Measurements from ENCODE around the gene SVOPL. TPM values are rescaled to one million over a fixed set of nuclear protein-coding genes. Genes with fewer than 3 reads are reported as not detected.

SVOPL gene
- polyA plus RNA-seq, 3 donors = not detected

DNA sequence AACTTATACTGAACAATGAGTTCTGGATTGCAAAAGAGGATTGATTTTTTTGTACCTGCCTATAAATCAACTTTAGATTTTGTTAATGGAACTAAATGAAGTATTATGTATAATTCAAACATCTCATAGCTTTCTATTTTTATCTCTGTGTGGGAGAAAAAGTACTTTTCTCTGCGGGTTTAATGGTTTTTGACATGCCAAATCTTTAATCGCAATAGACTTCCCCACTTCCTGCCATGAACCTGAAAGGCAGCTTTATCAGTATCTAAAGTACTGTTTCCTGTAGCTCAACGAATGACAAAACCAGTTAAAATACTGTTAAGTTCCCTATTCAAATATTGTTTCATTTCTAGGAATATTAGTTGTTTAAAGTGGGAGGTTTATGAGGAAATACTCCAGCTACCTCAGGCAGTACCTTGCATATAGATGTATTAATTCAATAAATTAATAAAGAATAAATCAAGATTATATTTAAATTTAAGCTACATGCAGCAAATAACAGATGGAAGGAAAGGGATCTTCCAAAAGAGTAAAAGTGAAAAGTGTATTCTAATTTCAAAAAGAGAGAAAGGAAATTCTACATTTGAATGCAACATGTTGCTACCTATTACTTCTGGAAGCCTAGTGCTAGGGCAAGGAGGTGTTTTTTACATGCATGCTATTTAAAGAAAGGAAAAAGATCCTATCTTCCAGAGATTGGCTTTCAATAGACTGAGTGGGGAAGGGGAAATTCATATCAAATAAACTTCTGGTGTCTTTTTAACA lies 75.9 kb downstream of the SVOPL start:
- Histone ChIP-seq H3K27ac (ENCODE audit: low read depth in 1 of 2, low read length in 2 of 2) (no peak overlapping the region), H3K4me2 (replicated peaks; ENCODE audit: extremely low read depth, low read length, poor library complexity, severe bottlenecking) (peak overlapping the region; percentile 14), H3K4me1 (ENCODE audit: control insufficient read depth in 1 of 2, insufficient read depth in 2 of 2, low read length in 2 of 2) (peaks cover 7 to 14% of the 10 kb centered on the region in 2 donors), H3K27me3 (ENCODE audit: control insufficient read depth in 2 of 2, insufficient read depth in 2 of 2, low read length in 2 of 2) (no peaks in the 10 kb centered on the region), H3K9ac (ENCODE audit: insufficient read depth, low read length, poor library complexity, severe bottlenecking) (no peak overlapping the region), H2AFZ (ENCODE audit: insufficient read depth, low read depth, low read length, poor library complexity, severe bottlenecking) (peak overlapping the region; percentile 60), H3K79me2 (ENCODE audit: insufficient read depth, low read length) (no peaks in the 10 kb centered on the region), H3K36me3 (replicated peaks in 1 of 2; ENCODE audit: control insufficient read depth in 1 of 2, insufficient read depth in 2 of 2, low read length in 2 of 2) (no peaks in the 10 kb centered on the region), H4K20me1 (ENCODE audit: insufficient read depth, low read length) (no peaks in the 10 kb centered on the region), H3K9me3 (replicated peaks in 1 of 2; ENCODE audit: control insufficient read depth in 1 of 2, insufficient read depth in 1 of 2, low read length in 2 of 2) (no peaks in the 10 kb centered on the region), H3K4me3 (replicated peaks in 1 of 3; ENCODE audit: low read depth in 2 of 3, low read length in 3 of 3) (no peak overlapping the region)
- no peak overlapping the region for H3K27ac Mint-ChIP-seq
- intact Hi-C loops (cut with micrococcal nuclease) = no loop called here
- peaks cover 0 to 2% (median 0%) of the 10 kb centered on the region in 7 donors for H3K9me3 Mint-ChIP-seq
- H3K4me3 Mint-ChIP-seq = no peak overlapping the region
- peaks cover 19% of the 10 kb centered on the region for H3K4me1 Mint-ChIP-seq
- peaks cover 0 to 4% (median 2%) of the 10 kb centered on the region in 3 donors for H3K27me3 Mint-ChIP-seq (ENCODE audit: low read depth in 3 of 3)
- WGBS (ENCODE audit: insufficient coverage) = no CpG with 5 or more reads among the region's 3 CpGs
- DNase-seq = no peak
- no peaks in the 10 kb centered on the region for H3K36me3 Mint-ChIP-seq
- TF ChIP-seq, protein P1, sequence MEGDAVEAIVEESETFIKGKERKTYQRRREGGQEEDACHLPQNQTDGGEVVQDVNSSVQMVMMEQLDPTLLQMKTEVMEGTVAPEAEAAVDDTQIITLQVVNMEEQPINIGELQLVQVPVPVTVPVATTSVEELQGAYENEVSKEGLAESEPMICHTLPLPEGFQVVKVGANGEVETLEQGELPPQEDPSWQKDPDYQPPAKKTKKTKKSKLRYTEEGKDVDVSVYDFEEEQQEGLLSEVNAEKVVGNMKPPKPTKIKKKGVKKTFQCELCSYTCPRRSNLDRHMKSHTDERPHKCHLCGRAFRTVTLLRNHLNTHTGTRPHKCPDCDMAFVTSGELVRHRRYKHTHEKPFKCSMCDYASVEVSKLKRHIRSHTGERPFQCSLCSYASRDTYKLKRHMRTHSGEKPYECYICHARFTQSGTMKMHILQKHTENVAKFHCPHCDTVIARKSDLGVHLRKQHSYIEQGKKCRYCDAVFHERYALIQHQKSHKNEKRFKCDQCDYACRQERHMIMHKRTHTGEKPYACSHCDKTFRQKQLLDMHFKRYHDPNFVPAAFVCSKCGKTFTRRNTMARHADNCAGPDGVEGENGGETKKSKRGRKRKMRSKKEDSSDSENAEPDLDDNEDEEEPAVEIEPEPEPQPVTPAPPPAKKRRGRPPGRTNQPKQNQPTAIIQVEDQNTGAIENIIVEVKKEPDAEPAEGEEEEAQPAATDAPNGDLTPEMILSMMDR (IDR thresholded peaks at IDR 0.05) = no peak

- no peak overlapping the region for H3K27ac Mint-ChIP-seq
- H3K27me3 Mint-ChIP-seq (ENCODE audit: low read depth in 3 of 3) = peaks cover 0 to 2% (median 2%) of the 10 kb centered on the region in 3 donors
- Histone ChIP-seq H3K4me3 (replicated peaks in 1 of 3; ENCODE audit: low read depth in 2 of 3, low read length in 3 of 3) (no peak overlapping the region), H3K9me3 (replicated peaks in 1 of 2; ENCODE audit: control insufficient read depth in 1 of 2, insufficient read depth in 1 of 2, low read length in 2 of 2) (no peaks in the 10 kb centered on the region), H3K4me2 (replicated peaks; ENCODE audit: extremely low read depth, low read length, poor library complexity, severe bottlenecking) (no peak overlapping the region), H3K4me1 (ENCODE audit: control insufficient read depth in 1 of 2, insufficient read depth in 2 of 2, low read length in 2 of 2) (peaks cover 7 to 14% of the 10 kb centered on the region in 2 donors), H3K36me3 (replicated peaks in 1 of 2; ENCODE audit: control insufficient read depth in 1 of 2, insufficient read depth in 2 of 2, low read length in 2 of 2) (no peaks in the 10 kb centered on the region), H3K9ac (ENCODE audit: insufficient read depth, low read length, poor library complexity, severe bottlenecking) (no peak overlapping the region), H3K27ac (ENCODE audit: low read depth in 1 of 2, low read length in 2 of 2) (no peak overlapping the region), H2AFZ (ENCODE audit: insufficient read depth, low read depth, low read length, poor library complexity, severe bottlenecking) (no peak overlapping the region), H4K20me1 (ENCODE audit: insufficient read depth, low read length) (no peaks in the 10 kb centered on the region), H3K27me3 (ENCODE audit: control insufficient read depth in 2 of 2, insufficient read depth in 2 of 2, low read length in 2 of 2) (no peaks in the 10 kb centered on the region), H3K79me2 (ENCODE audit: insufficient read depth, low read length) (no peaks in the 10 kb centered on the region)
- WGBS (ENCODE audit: insufficient coverage) = no CpG with 5 or more reads among the region's 1 CpG
- no peaks in the 10 kb centered on the region for H3K36me3 Mint-ChIP-seq
- H3K4me1 Mint-ChIP-seq = peaks cover 19% of the 10 kb centered on the region
- peaks cover 0 to 2% (median 0%) of the 10 kb centered on the region in 7 donors for H3K9me3 Mint-ChIP-seq
- TF ChIP-seq, protein P1 (IDR thresholded peaks at IDR 0.05) = no peak
- DNase-seq = no peak
- intact Hi-C loops (cut with micrococcal nuclease) = no loop called here
- H3K4me3 Mint-ChIP-seq = no peak overlapping the region
These were observed 78.3 kb downstream of the SVOPL start for GRCh38 chr7:138622841-138623240.

Measured in CD14-positive monocyte (primary cell).